ENCODE results near the gene SNAPC1. TPM values are rescaled to one million over a fixed set of nuclear protein-coding genes. Genes with fewer than 3 reads are reported as not detected.

SNAPC1 gene
- total RNA-seq (ENCODE audit: low replicate concordance): 7.6 and 9.0 TPM in 2 replicates

GRCh38 chr14:61761959-61762786 lies at the start of gene SNAPC1:
Gene SNAPC1, plus strand, starts transcription at chr14:61762420. Its CDS starts 41 bp downstream, at chr14:61762461.

GRCh38 chr14:61812347-61813095 lies 50.3 kb downstream of the SNAPC1 start, which contains the start of gene SYT16:
Gene SYT16, plus strand, starts transcription at chr14:61812703.

Other genes starting within 250 kb of the SNAPC1 start
- gene HIF1A, start 66.9 kb upstream of the SNAPC1 start, total RNA-seq (ENCODE audit: low replicate concordance): 110 and 294 TPM in 2 replicates
- gene SYT16, start 50.3 kb downstream of the SNAPC1 start, total RNA-seq (ENCODE audit: low replicate concordance): under 0.01 and 0.12 TPM in 2 replicates

All from smooth muscle cell of the coronary artery (primary cell).